Measurements from ENCODE around the gene CACNA1C. TPM values are rescaled to one million over a fixed set of nuclear protein-coding genes. Genes with fewer than 3 reads are reported as not detected.

The CACNA1C gene
- total and polyA plus RNA-seq, 2 of the 4 experiments (the other 2 are of a cell fraction): 1.6 to 2.6 TPM

- Histone ChIP-seq H3K9ac (ENCODE audit: low read depth, low read length) (no peak overlapping the region), H2AK5ac (ENCODE audit: low read depth, low read length) (no peak overlapping the region), H3K4me1 (ENCODE audit: control insufficient read depth, insufficient read depth, low read length) (no peaks in the 10 kb centered on the region; the same call in 1 of the 2 replicates), H3K18ac (ENCODE audit: low read depth, low read length) (no peak overlapping the region), H2BK20ac (ENCODE audit: low read depth, low read length) (no peak overlapping the region), H3K4me3 (ENCODE audit: insufficient read depth, low read depth, low read length) (no peak overlapping the region), H3K23ac (ENCODE audit: low read depth, low read length) (no peak overlapping the region), H2AFZ (replicated peaks; ENCODE audit: low read length, poor library complexity) (no peak overlapping the region), H4K5ac (ENCODE audit: low read depth, low read length) (no peak overlapping the region), H3K36me3 (ENCODE audit: control insufficient read depth, insufficient read depth, low read length) (peaks cover 7% of the 10 kb centered on the region), H2BK15ac (ENCODE audit: low read depth, low read length) (no peak overlapping the region), H2AK9ac (replicated peaks; ENCODE audit: low read depth, low read length, poor library complexity) (no peak overlapping the region), H3K4me2 (ENCODE audit: low read depth, low read length) (no peak overlapping the region), H3K27ac (ENCODE audit: insufficient read depth, low read length) (no peak overlapping the region), H4K91ac (ENCODE audit: insufficient read depth, low read depth, low read length) (no peak overlapping the region), H3K4ac (ENCODE audit: low read depth, low read length) (no peak overlapping the region), H4K8ac (ENCODE audit: low read depth in 2 of 2, low read length in 2 of 2) (no peak overlapping the region), H2BK5ac (ENCODE audit: low read depth, low read length, poor library complexity, severe bottlenecking) (no peak overlapping the region), H4K20me1 (ENCODE audit: insufficient read depth, low read length) (no peaks in the 10 kb centered on the region), H2BK120ac (ENCODE audit: low read depth, low read length) (no peak overlapping the region), H3K56ac (ENCODE audit: extremely low read depth, insufficient read depth, low read length) (no peak overlapping the region), H3K9me3 (ENCODE audit: control insufficient read depth, insufficient read depth, low read length) (no peaks in the 10 kb centered on the region), H3K9me1 (ENCODE audit: insufficient read depth, low read length) (no peaks in the 10 kb centered on the region; the same call in 1 of the 2 replicates), H3K27me3 (ENCODE audit: control insufficient read depth, insufficient read depth, low read length) (no peaks in the 10 kb centered on the region), H3K79me1 (ENCODE audit: low read depth in 1 of 2, low read length in 2 of 2) (no peaks in the 10 kb centered on the region), H3K14ac (replicated peaks; ENCODE audit: low read depth, low read length) (no peak overlapping the region)
- dilution Hi-C loops (cut with HindIII; ENCODE audit: low sequenced_read_pairs, unreplicated experiment) (no loop called here), in situ Hi-C loops (cut with MboI; ENCODE audit: low sequenced_read_pairs) (no loop called here), intact Hi-C loops (cut with micrococcal nuclease) (no loop called here)
- BruUV-seq (replicated peaks): no TSS peak
- no peak for TF ChIP-seq MAZ (IDR thresholded peaks at IDR 0.05; ENCODE audit: borderline replicate concordance, low read depth, low read length)
- TF ChIP-seq NFE2L2 (IDR thresholded peaks at IDR 0.05; ENCODE audit: low read depth, low read length): no peak
- no peak for TF ChIP-seq RCOR1 (IDR thresholded peaks at IDR 0.05; ENCODE audit: insufficient replicate concordance, low read length)
- no peak for TF ChIP-seq POLR2A (IDR thresholded peaks at IDR 0.05; ENCODE audit: low read depth, low read length)
- no peak for TF ChIP-seq FOS (IDR thresholded peaks at IDR 0.05; ENCODE audit: low read depth, low read length)
- no peak for TF ChIP-seq USF2 (IDR thresholded peaks at IDR 0.05; ENCODE audit: low read depth, low read length)
- TF ChIP-seq CEBPB (IDR thresholded peaks at IDR 0.05; ENCODE audit: low read depth, low read length): no peak
- no peak for TF ChIP-seq SMC3 (IDR thresholded peaks at IDR 0.05; ENCODE audit: low read depth, low read length)
- TF ChIP-seq RAD21 (IDR thresholded peaks at IDR 0.05; ENCODE audit: low read length): no peak
- TF ChIP-seq, protein P1, sequence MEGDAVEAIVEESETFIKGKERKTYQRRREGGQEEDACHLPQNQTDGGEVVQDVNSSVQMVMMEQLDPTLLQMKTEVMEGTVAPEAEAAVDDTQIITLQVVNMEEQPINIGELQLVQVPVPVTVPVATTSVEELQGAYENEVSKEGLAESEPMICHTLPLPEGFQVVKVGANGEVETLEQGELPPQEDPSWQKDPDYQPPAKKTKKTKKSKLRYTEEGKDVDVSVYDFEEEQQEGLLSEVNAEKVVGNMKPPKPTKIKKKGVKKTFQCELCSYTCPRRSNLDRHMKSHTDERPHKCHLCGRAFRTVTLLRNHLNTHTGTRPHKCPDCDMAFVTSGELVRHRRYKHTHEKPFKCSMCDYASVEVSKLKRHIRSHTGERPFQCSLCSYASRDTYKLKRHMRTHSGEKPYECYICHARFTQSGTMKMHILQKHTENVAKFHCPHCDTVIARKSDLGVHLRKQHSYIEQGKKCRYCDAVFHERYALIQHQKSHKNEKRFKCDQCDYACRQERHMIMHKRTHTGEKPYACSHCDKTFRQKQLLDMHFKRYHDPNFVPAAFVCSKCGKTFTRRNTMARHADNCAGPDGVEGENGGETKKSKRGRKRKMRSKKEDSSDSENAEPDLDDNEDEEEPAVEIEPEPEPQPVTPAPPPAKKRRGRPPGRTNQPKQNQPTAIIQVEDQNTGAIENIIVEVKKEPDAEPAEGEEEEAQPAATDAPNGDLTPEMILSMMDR (conservative IDR thresholded peaks at IDR 0.05; ENCODE audit: low read depth, low read length): no peak
- TF ChIP-seq MXI1 (IDR thresholded peaks at IDR 0.05; ENCODE audit: borderline replicate concordance, low read depth, low read length): no peak
- ATAC-seq (ENCODE audit: low read depth) (no peak), DNase-seq (no peak)
- CTCF ChIA-PET: no interaction called here
- no CpG with 5 or more reads among the region's 2 CpGs for WGBS, 2 experiments (ENCODE audit: extremely low coverage in 2 of 2, insufficient read length in 1 of 2)
- POLR2A ChIA-PET (ENCODE audit: unreplicated experiment): no interaction called here
These were observed 477.0 kb downstream of the CACNA1C start for GRCh38 chr12:2529807-2530206.

Measured in IMR-90 (cell line).